Measurements from ENCODE around the gene GRIA4. TPM values are rescaled to one million over a fixed set of nuclear protein-coding genes. Genes with fewer than 3 reads are reported as not detected.

GRIA4 gene
- 7.6 and 26.6 TPM in 2 replicates for total RNA-seq

GRCh38 chr11:105609832-105610781 is at the start of gene GRIA4:
GRIA4 (plus strand) TSS chr11:105610073; CDS start chr11:105610998, 925 bp downstream.

DNA sequence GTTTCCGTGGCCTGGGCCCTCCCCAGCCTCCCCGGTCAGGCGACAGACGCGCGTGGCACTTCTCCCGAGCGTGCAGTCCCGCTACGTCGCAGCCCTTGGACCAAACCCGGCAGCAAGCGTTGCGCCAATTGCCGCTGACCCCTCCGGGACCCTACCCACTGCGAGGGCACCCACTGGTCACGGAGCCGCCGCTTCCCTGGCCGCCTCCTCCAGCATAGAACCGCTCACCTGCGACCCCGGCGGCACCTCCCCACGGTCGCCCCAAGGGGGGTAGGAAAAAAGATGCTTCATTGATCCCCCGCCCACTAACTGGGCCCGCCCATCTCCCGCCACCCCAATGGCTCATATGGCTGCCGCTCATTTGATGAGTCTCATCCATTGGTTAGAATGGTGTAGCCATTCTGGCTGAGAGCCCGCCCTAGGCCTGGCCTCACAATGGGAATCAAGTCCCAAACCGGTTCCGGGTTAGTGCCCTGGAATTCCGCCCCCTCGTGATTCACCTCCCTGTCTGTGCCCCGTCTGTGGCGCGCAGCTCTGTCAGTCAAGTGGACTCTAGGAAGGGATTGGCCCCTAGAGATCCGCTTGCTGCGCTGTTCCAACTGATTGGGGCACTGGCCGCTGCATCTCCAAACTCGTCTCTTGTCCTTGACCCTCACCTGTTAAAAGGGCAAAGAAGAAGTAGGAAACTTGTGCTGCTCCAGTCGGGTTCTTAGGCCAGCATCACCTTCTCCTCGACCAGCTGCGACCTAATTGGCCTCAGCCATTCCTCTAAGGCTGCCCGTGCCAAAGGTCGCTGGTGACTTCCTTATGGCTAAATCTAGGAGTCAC is 412.3 kb downstream of the GRIA4 start, which contains the start of gene MSANTD4:
MSANTD4 (minus strand) TSS at position 274 of the 828 bp plus-strand sequence. CDS start 11,323 bp downstream, outside the sequence.

Data from epithelial cell of alveolus of lung (primary cell).